ENCODE measurements around the gene BTBD7.

- TF ChIP-seq CTCF (IDR thresholded peaks at IDR 0.05) (no peak), EZH2 (IDR thresholded peaks at IDR 0.05; ENCODE audit: borderline replicate concordance, insufficient read depth, low read depth, low read length, poor library complexity, severe bottlenecking) (no peak)
Measured at GRCh38 chr14:93323600-93324174, 9.1 kb downstream of the BTBD7 start.
